ENCODE data around the gene MOB2.
A peak's percentile ranks its signal among the peaks of the same experiment; 100 is the strongest.
"Not testable (repeated sequence)": the region's sequence is repeated elsewhere in the genome, so short reads cannot be mapped to it uniquely, and the experiment has no call there.

Gene MOB2

GRCh38 chr11:1513326-1514296 lies 27.0 kb upstream of the MOB2 start:
- Mint-ChIP-seq H3K4me3 (no peak overlapping the region), H3K4me1 (peaks cover 50% of the 10 kb centered on the region), H3K36me3 (peaks cover 8% of the 10 kb centered on the region), H3K9me3 (no peaks in the 10 kb centered on the region), H3K27ac (peak overlapping the region; percentile 55), H3K27me3 (no peaks in the 10 kb centered on the region)
- ATAC-seq (ENCODE audit: low read depth): no peak
- DNase-seq (ENCODE audit: low spot score in 2 of 2): no peak

- not testable (repeated sequence) for ATAC-seq (ENCODE audit: low read depth); H3K4me3 Mint-ChIP-seq; H3K36me3 Mint-ChIP-seq; H3K9me3 Mint-ChIP-seq; H3K27me3 Mint-ChIP-seq; DNase-seq (ENCODE audit: low spot score in 2 of 2)
- H3K4me1 Mint-ChIP-seq: peaks cover 50% of the 10 kb centered on the region
- H3K27ac Mint-ChIP-seq: peak overlapping the region; percentile 55
Observed at GRCh38 chr11:1512531-1513258, 26.1 kb upstream of the MOB2 start.

GRCh38 chr11:1511937-1512496 lies 25.4 kb upstream of the MOB2 start:
- Mint-ChIP-seq H3K4me1 (peaks cover 49% of the 10 kb centered on the region), H3K4me3 (no peak overlapping the region), H3K36me3 (peaks cover 8% of the 10 kb centered on the region), H3K27me3 (no peaks in the 10 kb centered on the region), H3K9me3 (no peaks in the 10 kb centered on the region), H3K27ac (no peak overlapping the region)
- no peak for DNase-seq (ENCODE audit: low spot score in 2 of 2)
- ATAC-seq (ENCODE audit: low read depth): no peak

- peaks cover 8% of the 10 kb centered on the region for H3K36me3 Mint-ChIP-seq
- H3K9me3 Mint-ChIP-seq: no peaks in the 10 kb centered on the region
- no peak overlapping the region for H3K27ac Mint-ChIP-seq
- DNase-seq (ENCODE audit: low spot score in 2 of 2): no peak
- peaks cover 46% of the 10 kb centered on the region for H3K4me1 Mint-ChIP-seq
- no peak overlapping the region for H3K4me3 Mint-ChIP-seq
- no peak for ATAC-seq (ENCODE audit: low read depth)
- H3K27me3 Mint-ChIP-seq: no peaks in the 10 kb centered on the region
Observed at GRCh38 chr11:1510928-1511327, 24.3 kb upstream of the MOB2 start.

- ATAC-seq (ENCODE audit: low read depth); H3K9me3 Mint-ChIP-seq; H3K36me3 Mint-ChIP-seq; DNase-seq (ENCODE audit: low spot score in 2 of 2); H3K27me3 Mint-ChIP-seq; H3K4me3 Mint-ChIP-seq; H3K27ac Mint-ChIP-seq: not testable (repeated sequence)
- H3K4me1 Mint-ChIP-seq: peaks cover 41% of the 10 kb centered on the region
Observed at GRCh38 chr11:1510351-1510750, 23.8 kb upstream of the MOB2 start.

- DNase-seq (ENCODE audit: low spot score in 2 of 2) (no peak), ATAC-seq (ENCODE audit: low read depth) (no peak)
- H3K27ac Mint-ChIP-seq: peak overlapping the region; percentile 20
- H3K4me1 Mint-ChIP-seq: peaks cover 40% of the 10 kb centered on the region
- no peaks in the 10 kb centered on the region for H3K27me3 Mint-ChIP-seq
- H3K4me3 Mint-ChIP-seq: no peak overlapping the region
- peaks cover 8% of the 10 kb centered on the region for H3K36me3 Mint-ChIP-seq
- H3K9me3 Mint-ChIP-seq: no peaks in the 10 kb centered on the region
Observed at GRCh38 chr11:1509626-1510255, 23.2 kb upstream of the MOB2 start.

GRCh38 chr11:1508986-1509385 lies 22.4 kb upstream of the MOB2 start:
- Mint-ChIP-seq H3K27me3 (no peaks in the 10 kb centered on the region), H3K27ac (peak overlapping the region; percentile 20), H3K36me3 (peaks cover 7% of the 10 kb centered on the region), H3K4me1 (peaks cover 35% of the 10 kb centered on the region), H3K4me3 (no peak overlapping the region), H3K9me3 (no peaks in the 10 kb centered on the region)
- ATAC-seq (ENCODE audit: low read depth) (no peak), DNase-seq (ENCODE audit: low spot score in 2 of 2) (no peak)

GRCh38 chr11:1508491-1508891 lies 21.9 kb upstream of the MOB2 start:
- ATAC-seq (ENCODE audit: low read depth) (no peak), DNase-seq (ENCODE audit: low spot score in 2 of 2) (no peak)
- no peak overlapping the region for H3K27ac Mint-ChIP-seq
- H3K4me3 Mint-ChIP-seq: no peak overlapping the region
- peaks cover 33% of the 10 kb centered on the region for H3K4me1 Mint-ChIP-seq
- H3K36me3 Mint-ChIP-seq: peaks cover 5% of the 10 kb centered on the region
- H3K9me3 Mint-ChIP-seq: no peaks in the 10 kb centered on the region
- no peaks in the 10 kb centered on the region for H3K27me3 Mint-ChIP-seq

GRCh38 chr11:1507381-1508140 lies 21.0 kb upstream of the MOB2 start:
- Mint-ChIP-seq H3K9me3 (no peaks in the 10 kb centered on the region), H3K27me3 (no peaks in the 10 kb centered on the region), H3K4me1 (peaks cover 30% of the 10 kb centered on the region), H3K27ac (no peak overlapping the region), H3K36me3 (peaks cover 1% of the 10 kb centered on the region), H3K4me3 (no peak overlapping the region)
- DNase-seq (ENCODE audit: low spot score in 2 of 2): no peak
- ATAC-seq (ENCODE audit: low read depth): no peak

- DNase-seq (ENCODE audit: low spot score in 2 of 2): no peak
- Mint-ChIP-seq H3K27ac (peak overlapping the region; percentile 68), H3K4me1 (peaks cover 26% of the 10 kb centered on the region), H3K27me3 (no peaks in the 10 kb centered on the region), H3K4me3 (no peak overlapping the region), H3K9me3 (no peaks in the 10 kb centered on the region), H3K36me3 (no peaks in the 10 kb centered on the region)
- no peak for ATAC-seq (ENCODE audit: low read depth)
Observed at GRCh38 chr11:1506981-1507380, 20.4 kb upstream of the MOB2 start.

- H3K27ac Mint-ChIP-seq: no peak overlapping the region
- no peak for DNase-seq (ENCODE audit: low spot score in 2 of 2)
- no peaks in the 10 kb centered on the region for H3K9me3 Mint-ChIP-seq
- no peaks in the 10 kb centered on the region for H3K27me3 Mint-ChIP-seq
- no peak for ATAC-seq (ENCODE audit: low read depth)
- peaks cover 8% of the 10 kb centered on the region for H3K36me3 Mint-ChIP-seq
- peaks cover 31% of the 10 kb centered on the region for H3K4me1 Mint-ChIP-seq
- H3K4me3 Mint-ChIP-seq: no peak overlapping the region
Observed at GRCh38 chr11:1505480-1505879, 18.9 kb upstream of the MOB2 start.

- no peaks in the 10 kb centered on the region for H3K9me3 Mint-ChIP-seq
- ATAC-seq (ENCODE audit: low read depth) (no peak), DNase-seq (ENCODE audit: low spot score in 2 of 2) (no peak)
- peaks cover 32% of the 10 kb centered on the region for H3K4me1 Mint-ChIP-seq
- H3K27me3 Mint-ChIP-seq: no peaks in the 10 kb centered on the region
- H3K27ac Mint-ChIP-seq: no peak overlapping the region
- peaks cover 13% of the 10 kb centered on the region for H3K36me3 Mint-ChIP-seq
- no peak overlapping the region for H3K4me3 Mint-ChIP-seq
Observed at GRCh38 chr11:1504581-1505290, 18.2 kb upstream of the MOB2 start.

- no peak for ATAC-seq (ENCODE audit: low read depth)
- no peak overlapping the region for H3K27ac Mint-ChIP-seq
Observed at GRCh38 chr11:1504138-1504537, 17.6 kb upstream of the MOB2 start.

More at GRCh38 chr11:1504138-1504537, 17.6 kb upstream of the MOB2 start:
- DNase-seq (ENCODE audit: low spot score in 2 of 2): no peak
- Mint-ChIP-seq H3K4me3 (no peak overlapping the region), H3K4me1 (peaks cover 28% of the 10 kb centered on the region), H3K9me3 (no peaks in the 10 kb centered on the region), H3K36me3 (peaks cover 15% of the 10 kb centered on the region), H3K27me3 (no peaks in the 10 kb centered on the region)

All from memory B cell (primary cell).